C4-2B (cell line): ENCODE results near the gene MAP3K13.

Experiments used
- ZFX ChIP-seq: fragments of 450-650 bp; IDR thresholded peaks from 2 replicates; pipeline ENCODE4 v1.6.1; 2017
- TF ChIP-seq, protein P1 (sequence below): fragments of 450-650 bp; conservative IDR thresholded peaks from 2 replicates; pipeline ENCODE4 v1.5.1; 2017; ENCODE audit warnings: mild to moderate bottlenecking

DNA sequence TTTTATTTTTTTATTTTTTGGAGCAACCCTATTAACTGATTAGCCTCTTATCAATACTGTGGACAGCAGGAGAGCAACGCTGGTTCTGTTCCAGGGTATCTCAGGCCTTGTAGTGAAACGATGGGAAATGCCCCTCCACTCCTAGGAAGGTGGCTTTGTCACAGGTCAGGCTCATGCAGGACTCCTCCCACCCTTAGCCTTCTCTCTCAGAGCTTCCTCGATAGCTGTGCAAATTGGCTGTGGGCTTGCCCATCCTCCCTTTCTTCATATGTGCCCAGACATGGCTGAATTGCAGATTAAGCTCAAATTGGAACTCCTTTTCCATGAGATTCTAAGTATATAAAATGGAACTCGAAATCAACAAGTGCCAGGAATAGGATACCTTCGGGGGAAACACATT, 97.4 kb downstream of the MAP3K13 start:
- TF ChIP-seq, protein P1, sequence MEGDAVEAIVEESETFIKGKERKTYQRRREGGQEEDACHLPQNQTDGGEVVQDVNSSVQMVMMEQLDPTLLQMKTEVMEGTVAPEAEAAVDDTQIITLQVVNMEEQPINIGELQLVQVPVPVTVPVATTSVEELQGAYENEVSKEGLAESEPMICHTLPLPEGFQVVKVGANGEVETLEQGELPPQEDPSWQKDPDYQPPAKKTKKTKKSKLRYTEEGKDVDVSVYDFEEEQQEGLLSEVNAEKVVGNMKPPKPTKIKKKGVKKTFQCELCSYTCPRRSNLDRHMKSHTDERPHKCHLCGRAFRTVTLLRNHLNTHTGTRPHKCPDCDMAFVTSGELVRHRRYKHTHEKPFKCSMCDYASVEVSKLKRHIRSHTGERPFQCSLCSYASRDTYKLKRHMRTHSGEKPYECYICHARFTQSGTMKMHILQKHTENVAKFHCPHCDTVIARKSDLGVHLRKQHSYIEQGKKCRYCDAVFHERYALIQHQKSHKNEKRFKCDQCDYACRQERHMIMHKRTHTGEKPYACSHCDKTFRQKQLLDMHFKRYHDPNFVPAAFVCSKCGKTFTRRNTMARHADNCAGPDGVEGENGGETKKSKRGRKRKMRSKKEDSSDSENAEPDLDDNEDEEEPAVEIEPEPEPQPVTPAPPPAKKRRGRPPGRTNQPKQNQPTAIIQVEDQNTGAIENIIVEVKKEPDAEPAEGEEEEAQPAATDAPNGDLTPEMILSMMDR = no peak
- TF ChIP-seq ZFX = no peak
